Endothelial cell of umbilical vein (primary cell): ENCODE results near the gene PCDH9. TPM values are rescaled to one million over a fixed set of nuclear protein-coding genes. Genes with fewer than 3 reads are reported as not detected.

Experiments used
- BruUV-seq: library from RNA; stranded (reverse); fragments of 400-500 nt; replicated peaks from 2 replicates; lab custom pipeline; 2021; lab: Mats Ljungman, UMichigan
- CTCF ChIA-PET: fragments of 300-600, 350-600 bp; sonication (Branson Sonifier 250); formaldehyde crosslinking; loops from one replicate; lab custom pipeline; 2021; ENCODE audit warnings: antibody characterized with exemption, inconsistent platforms; lab: Charles Lee
- POLR2A ChIA-PET: fragments of 300-600, 350-600 bp; sonication (Branson Sonifier 250); formaldehyde crosslinking; loops from one replicate; lab custom pipeline; 2021; ENCODE audit warnings: antibody characterized with exemption, inconsistent platforms; lab: Charles Lee
- DNase-seq: peaks from one replicate; pipeline ENCODE4 v3.0.0-alpha.2; 2011; ENCODE audit warnings: low read depth, low spot score
- FAIRE-seq: peaks from 2 replicates; lab custom pipeline; 2011; peaks lifted over from hg19 to GRCh38; lab: Jason Lieb, UNC
- H2AFZ ChIP-seq: 2 replicates; pipeline ENCODE4 v1.6.0; 2012; ENCODE audit warnings: low read depth, low read length, control low read depth, inconsistent platforms
- H3K27ac ChIP-seq: 2 replicates; pipeline ENCODE4 v1.5.1; 2011; ENCODE audit warnings: low read depth, mild to moderate bottlenecking, control low read depth, low read length, moderate library complexity; ENCODE audit not compliant: insufficient read depth
- H3K27me3 ChIP-seq, 2 experiments: 2 replicates each; pipeline versions ENCODE4 v1.6.0 to v1.6.1; 2011; ENCODE audit warnings: low read length in 2 of 2, mixed read lengths in 1 of 2; ENCODE audit not compliant: control insufficient read depth in 2 of 2, insufficient read depth in 2 of 2
- H3K36me3 ChIP-seq, 2 experiments: 2 replicates in 1 of 2; 3 replicates in 1 of 2; pipeline ENCODE4 v1.5.1; 2011; ENCODE audit warnings: low read length in 2 of 2, mild to moderate bottlenecking in 1 of 2, moderate library complexity in 1 of 2; ENCODE audit not compliant: control insufficient read depth in 2 of 2, insufficient read depth in 2 of 2; ENCODE audit errors: extremely low read depth in 1 of 2
- H3K4me1 ChIP-seq: 3 replicates; pipeline ENCODE4 v1.5.1; 2011; ENCODE audit warnings: mild to moderate bottlenecking, low read length; ENCODE audit not compliant: control insufficient read depth, insufficient read depth; ENCODE audit errors: extremely low read depth
- H3K4me2 ChIP-seq: 2 replicates; pipeline ENCODE4 v1.6.1; 2011; ENCODE audit warnings: low read length, control low read depth, mixed read lengths; ENCODE audit not compliant: insufficient read depth
- H3K4me3 ChIP-seq, 3 experiments: fragments of 200-600 bp in 1 of 3; sonication (generic), shearing (Covaris generic) in 1 of 3; replicated peaks in 1 of 3; 2 replicates each; pipeline ENCODE4 v1.5.1; 2011 to 2016; ENCODE audit warnings: control low read depth in 3 of 3, low read length in 3 of 3, mild to moderate bottlenecking in 2 of 3, inconsistent platforms in 1 of 3, low read depth in 1 of 3, moderate library complexity in 1 of 3; ENCODE audit not compliant: insufficient read depth in 1 of 3
- H3K79me2 ChIP-seq: 2 replicates; pipeline ENCODE4 v1.6.0; 2012; ENCODE audit warnings: low read length, inconsistent platforms; ENCODE audit not compliant: control insufficient read depth, insufficient read depth
- H3K9ac ChIP-seq: replicated peaks from 2 replicates; pipeline ENCODE3; 2011; ENCODE audit warnings: low read length, control low read depth; ENCODE audit not compliant: insufficient read depth; ENCODE audit errors: extremely low read depth
- H3K9me1 ChIP-seq: replicated peaks from 3 replicates; pipeline ENCODE4 v1.6.0; 2011; ENCODE audit warnings: mild to moderate bottlenecking, low read length; ENCODE audit not compliant: control insufficient read depth, insufficient read depth; ENCODE audit errors: extremely low read depth
- H3K9me3 ChIP-seq: replicated peaks from 2 replicates; pipeline ENCODE4 v1.5.1; 2012; ENCODE audit warnings: low read length, inconsistent platforms; ENCODE audit not compliant: control insufficient read depth, insufficient read depth
- H4K20me1 ChIP-seq: replicated peaks from 2 replicates; pipeline ENCODE3; 2011; ENCODE audit warnings: mild to moderate bottlenecking, low read length; ENCODE audit not compliant: control insufficient read depth, insufficient read depth; ENCODE audit errors: extremely low read depth
- CTCF ChIP-seq, 2 donors: IDR thresholded peaks; 1 replicate in 1 of 2; 2 replicates in 1 of 2; pipeline ENCODE4 v1.5.1; 2011; ENCODE audit warnings: low read length in 2 of 2, mild to moderate bottlenecking in 2 of 2, moderate library complexity in 2 of 2, control low read depth in 1 of 2, inconsistent platforms in 1 of 2, low read depth in 1 of 2; ENCODE audit not compliant: insufficient read depth in 1 of 2; ENCODE audit errors: extremely low read depth in 1 of 2
- EZH2 ChIP-seq: IDR thresholded peaks from 2 replicates; pipeline ENCODE4 v1.6.1; 2012; ENCODE audit warnings: borderline replicate concordance, low read depth, mild to moderate bottlenecking, moderate library complexity, low read length, inconsistent platforms; ENCODE audit not compliant: severe bottlenecking
- FOS ChIP-seq: IDR thresholded peaks from 2 replicates; pipeline ENCODE4 v1.6.1; 2011; ENCODE audit warnings: mild to moderate bottlenecking, low read length, moderate library complexity, borderline replicate concordance; ENCODE audit not compliant: insufficient read depth
- GATA2 ChIP-seq: IDR thresholded peaks from 2 replicates; pipeline ENCODE4 v1.7.0; 2011; ENCODE audit warnings: low read depth, mild to moderate bottlenecking, moderate library complexity, mixed read lengths, low read length; ENCODE audit not compliant: insufficient read length, insufficient read depth
- JUN ChIP-seq: IDR thresholded peaks from 2 replicates; pipeline ENCODE4 v1.6.1; 2011; ENCODE audit warnings: borderline replicate concordance, low read depth; ENCODE audit not compliant: insufficient read length, insufficient read depth
- MYC ChIP-seq: IDR thresholded peaks from one replicate; pipeline ENCODE4 v1.6.1; 2011; ENCODE audit warnings: mild to moderate bottlenecking, low read depth, low read length
- POLR2A ChIP-seq: IDR thresholded peaks from 2 replicates; pipeline ENCODE4 v1.6.1; 2012; ENCODE audit warnings: low read depth, mild to moderate bottlenecking, control low read depth, low read length
- POLR2AphosphoS5 ChIP-seq: IDR thresholded peaks from 2 replicates; pipeline ENCODE4 v1.6.1; 2012; ENCODE audit warnings: low read depth, mild to moderate bottlenecking, control low read depth, low read length, moderate library complexity; ENCODE audit not compliant: insufficient read depth
- dilution Hi-C: fragments of 300-500 bp; cut with MboI; formaldehyde crosslinking; loops from one replicate; pipeline ENCODE4 v1.15.0; 2019; ENCODE audit warnings: low sequenced_read_pairs; ENCODE audit not compliant: extremely low pct_ligation_motif_present
- intact Hi-C: fragments of 100-400 bp; cut with micrococcal nuclease; formaldehyde crosslinking; loops from one replicate; pipeline ENCODE4 v1.10.0; 2022
- polyA plus RNA-seq, 4 experiments: library from polyadenylated mRNA; depleted of rRNA in 3 of 4; stranded (reverse) in 3 of 4; unstranded in 1 of 4; fragments of >200 nt; gene quantifications; 2 replicates each; pipeline versions ENCODE4 v1.2.1 to v1.2.3, GENCODE V29; 2011 to 2012; ENCODE audit warnings: missing spikeins in 1 of 4
- total RNA-seq: library from RNA; stranded (reverse); gene quantifications from 2 replicates; pipeline ENCODE4 v1.2.3, GENCODE V29; 2021
- TF ChIP-seq, protein P1 (sequence below): IDR thresholded peaks from 2 replicates; pipeline ENCODE4 v1.6.1; 2011; ENCODE audit not compliant: insufficient read depth, insufficient read length

The PCDH9 gene
- total and polyA plus RNA-seq, 2 donors (not counting 3 experiments of a cell fraction or from before 2014, with no cell fraction given): 1.1 to 5.2 TPM

- TF ChIP-seq EZH2 (no peak), POLR2AphosphoS5 (no peak), FOS (no peak), MYC (no peak), POLR2A (no peak), CTCF (IDR thresholded peaks at IDR 0.05; ENCODE audit: extremely low read depth in 1 of 2, insufficient read depth in 1 of 2, low read depth in 1 of 2, low read length in 2 of 2) (no peak), GATA2 (no peak), JUN (no peak)
- TF ChIP-seq, protein P1, sequence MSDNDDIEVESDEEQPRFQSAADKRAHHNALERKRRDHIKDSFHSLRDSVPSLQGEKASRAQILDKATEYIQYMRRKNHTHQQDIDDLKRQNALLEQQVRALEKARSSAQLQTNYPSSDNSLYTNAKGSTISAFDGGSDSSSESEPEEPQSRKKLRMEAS: no peak
- POLR2A ChIA-PET: no interaction called here
- CTCF ChIA-PET: no interaction called here
- Histone ChIP-seq H3K4me1 (no peaks in the 10 kb centered on the region), H3K4me3 (no peak overlapping the region), H3K9ac (no peak overlapping the region), H3K27ac (no peak overlapping the region), H3K36me3 (no peaks in the 10 kb centered on the region), H3K79me2 (no peaks in the 10 kb centered on the region), H3K9me3 (no peaks in the 10 kb centered on the region), H2AFZ (no peak overlapping the region), H3K27me3 (no peaks in the 10 kb centered on the region), H4K20me1 (no peaks in the 10 kb centered on the region), H3K9me1 (no peaks in the 10 kb centered on the region), H3K4me2 (no peak overlapping the region)
- DNase-seq (no peak), FAIRE-seq (no peak)
- dilution Hi-C loops (no loop called here), intact Hi-C loops (no loop called here)
- no TSS peak for BruUV-seq
Measured at GRCh38 chr13:67156723-67157060, 73.4 kb downstream of the PCDH9 start.
